OCI-LY7 (cell line): ENCODE measurements around the gene CRIP2. TPM values are rescaled to one million over a fixed set of nuclear protein-coding genes. Genes with fewer than 3 reads are reported as not detected.

Experiments used
- BruUV-seq: library from RNA; stranded (reverse); fragments of 400-500 nt; replicated peaks from 2 replicates; lab custom pipeline; 2021; lab: Mats Ljungman, UMichigan
- CTCF ChIA-PET: fragments of 300-600 bp; sonication (Branson Sonifier 250); formaldehyde crosslinking; loops from one replicate; lab custom pipeline; 2022; ENCODE audit warnings: antibody characterized with exemption; ENCODE audit not compliant: unreplicated experiment; lab: Charles Lee
- POLR2A ChIA-PET: fragments of 300-600 bp; sonication (Branson Sonifier 250); formaldehyde crosslinking; loops from one replicate; lab custom pipeline; 2022; ENCODE audit warnings: antibody characterized with exemption; lab: Charles Lee
- DNase-seq: peaks from one replicate; pipeline ENCODE4 v3.0.0-alpha.2; 2015; ENCODE audit warnings: low spot score
- H2AFZ ChIP-seq: fragments of 200-600 bp; sonication (generic), shearing (Covaris generic); 2 replicates; pipeline ENCODE4 v1.6.1; 2014; ENCODE audit warnings: mild to moderate bottlenecking, antibody characterized with exemption, low read length, moderate library complexity
- H3K27ac ChIP-seq: fragments of 200-600 bp; sonication (generic); 2 replicates; pipeline ENCODE4 v1.5.1; 2014; ENCODE audit warnings: mixed run types, low read depth, mild to moderate bottlenecking, moderate library complexity, low read length, inconsistent platforms; ENCODE audit not compliant: poor library complexity, severe bottlenecking
- H3K36me3 ChIP-seq: fragments of 200-600 bp; sonication (generic); 2 replicates; pipeline ENCODE4 v1.6.1; 2014; ENCODE audit warnings: mild to moderate bottlenecking, antibody characterized with exemption, low read length, moderate library complexity, mixed read lengths; ENCODE audit not compliant: insufficient read depth
- H3K4me1 ChIP-seq: fragments of 200-600 bp; sonication (generic); 2 replicates; pipeline ENCODE4 v1.5.1; 2014; ENCODE audit warnings: mild to moderate bottlenecking, low read length; ENCODE audit not compliant: insufficient read depth, poor library complexity, severe bottlenecking
- H3K4me2 ChIP-seq: fragments of 200-600 bp; sonication (generic); 2 replicates; pipeline ENCODE4 v1.6.1; 2014; ENCODE audit warnings: mild to moderate bottlenecking, low read length
- H3K4me3 ChIP-seq: fragments of 200-600 bp; sonication (generic); 2 replicates; pipeline ENCODE4 v1.5.1; 2014; ENCODE audit warnings: mild to moderate bottlenecking, low read depth, low read length; ENCODE audit not compliant: poor library complexity, severe bottlenecking
- H3K79me2 ChIP-seq: fragments of 200-600 bp; sonication (generic); 2 replicates; pipeline ENCODE4 v1.6.1; 2016; ENCODE audit warnings: low read depth, mild to moderate bottlenecking, low read length, moderate library complexity, mixed read lengths; ENCODE audit not compliant: insufficient read depth
- H3K9me2 ChIP-seq: fragments of 200-600 bp; sonication (generic); 2 replicates; pipeline ENCODE4 v1.6.1; 2016; ENCODE audit warnings: mild to moderate bottlenecking, low read length, mixed read lengths; ENCODE audit not compliant: insufficient read depth
- H3K9me3 ChIP-seq: fragments of 200-600 bp; sonication (generic); 2 replicates; pipeline ENCODE4 v1.6.1; 2014; ENCODE audit warnings: mild to moderate bottlenecking, mixed run types, low read length, mixed read lengths
- H4K20me1 ChIP-seq: fragments of 200-600 bp; sonication (generic); 2 replicates; pipeline ENCODE4 v1.6.1; 2014; ENCODE audit warnings: mild to moderate bottlenecking, antibody characterized with exemption, low read length, moderate library complexity, mixed read lengths; ENCODE audit not compliant: insufficient read depth
- CTCF ChIP-seq: fragments of 200-600 bp; sonication (generic); conservative IDR thresholded peaks from 2 replicates; pipeline ENCODE4 v1.5.1; 2014; ENCODE audit warnings: mild to moderate bottlenecking, antibody characterized with exemption, low read length, moderate library complexity, mixed read lengths
- EZH2phosphoT487 ChIP-seq: fragments of 200-600 bp; sonication (generic); IDR thresholded peaks from 2 replicates; pipeline ENCODE4 v1.6.1; 2018; ENCODE audit warnings: low read depth, borderline replicate concordance, mild to moderate bottlenecking, mixed run types, antibody characterized with exemption, low read length, moderate library complexity, mixed read lengths
- intact Hi-C: fragments of 100-400 bp; cut with micrococcal nuclease; formaldehyde crosslinking; loops from one replicate; pipeline ENCODE4 v1.10.0; 2022; ENCODE audit not compliant: unreplicated experiment
- total RNA-seq, 2 experiments: library from RNA; depleted of rRNA in 1 of 2; stranded (reverse); fragments of >200 nt in 1 of 2; shearing (Covaris generic) in 1 of 2; gene quantifications; 2 replicates each; pipeline ENCODE4 v1.2.3, GENCODE V29; 2014 to 2022

The CRIP2 gene
- total RNA-seq, 2 experiments from 2014 or later: not detected

- H3K9me2 ChIP-seq: no peaks in the 10 kb centered on the region
- POLR2A ChIA-PET: interaction anchor here (0.6 kb wide), 1 partner anchor 330 kb away, joined by 7 read pairs; no protein-coding TSS in a partner anchor
- no TSS peak for BruUV-seq
Measured at GRCh38 chr14:105503296-105503640, 28.6 kb downstream of the CRIP2 start.

GRCh38 chr14:105503935-105504692 is 29.5 kb downstream of the CRIP2 start:
- CTCF ChIA-PET: no interaction called here

More at GRCh38 chr14:105503296-105503640, 28.6 kb downstream of the CRIP2 start:
- Histone ChIP-seq H3K9me3 (no peaks in the 10 kb centered on the region), H2AFZ (no peak overlapping the region), H3K36me3 (peaks cover 12% of the 10 kb centered on the region), H3K4me2 (no peak overlapping the region), H3K4me1 (no peaks in the 10 kb centered on the region), H3K27ac (no peak overlapping the region), H3K79me2 (no peaks in the 10 kb centered on the region), H4K20me1 (no peaks in the 10 kb centered on the region), H3K4me3 (no peak overlapping the region)
- CTCF ChIA-PET: no interaction called here
- no peak for DNase-seq
- intact Hi-C loops: no loop called here
- TF ChIP-seq EZH2phosphoT487 (no peak), CTCF (no peak)

More at GRCh38 chr14:105503935-105504692, 29.5 kb downstream of the CRIP2 start:
- H3K27ac ChIP-seq: no peak overlapping the region
- peaks cover 7% of the 10 kb centered on the region; the same call in 1 of the 2 replicates for H3K36me3 ChIP-seq
- POLR2A ChIA-PET: interaction anchor here (0.6 kb wide), 1 partner anchor 329 kb away, joined by 7 read pairs; no protein-coding TSS in a partner anchor
- H3K4me2 ChIP-seq: no peak overlapping the region
- BruUV-seq: no TSS peak
- H3K9me3 ChIP-seq: no peaks in the 10 kb centered on the region
- no peak overlapping the region for H3K4me3 ChIP-seq
- no peak for TF ChIP-seq EZH2phosphoT487
- TF ChIP-seq CTCF: no peak
- H3K9me2 ChIP-seq: no peaks in the 10 kb centered on the region
- no peaks in the 10 kb centered on the region for H3K4me1 ChIP-seq
- no peaks in the 10 kb centered on the region for H4K20me1 ChIP-seq
- no peak overlapping the region for H2AFZ ChIP-seq
- no peaks in the 10 kb centered on the region for H3K79me2 ChIP-seq
- intact Hi-C loops: no loop called here
- no peak for DNase-seq
